AG04449 (cell line): Measurements from ENCODE around the gene NR2C2.
"Not testable (repeated sequence)": the region's sequence is repeated elsewhere in the genome, so short reads cannot be mapped to it uniquely, and the experiment has no call there.

Source experiments
- CTCF ChIA-PET: fragments of 350-600 bp; formaldehyde crosslinking; extraction: SDS; loops from one replicate; lab custom pipeline; 2021; ENCODE audit warnings: antibody characterized with exemption; lab: Yijun Ruan, JAX
- POLR2A ChIA-PET: fragments of 400-600, 350-600 bp; formaldehyde crosslinking; extraction: SDS; loops from one replicate; lab custom pipeline; 2020; ENCODE audit warnings: antibody characterized with exemption, inconsistent platforms; lab: Yijun Ruan, JAX
- DNase-seq: peaks from one replicate; pipeline ENCODE4 v3.0.0-alpha.2; 2010; ENCODE audit warnings: low read depth, low spot score
- H3K4me3 ChIP-seq: 2 replicates; pipeline ENCODE4 v1.5.1; 2011; ENCODE audit warnings: low read depth, mild to moderate bottlenecking, control low read depth, low read length
- TF ChIP-seq, protein P1 (sequence below): IDR thresholded peaks from one replicate; pipeline ENCODE4 v1.5.1; 2011; ENCODE audit warnings: mild to moderate bottlenecking, moderate library complexity, low read length, control low read depth, inconsistent platforms; ENCODE audit not compliant: insufficient read depth; ENCODE audit errors: missing control alignments

NR2C2 gene

GRCh38 chr3:14947100-14947885, at the start of gene NR2C2:
Gene NR2C2 (plus strand): TSS chr3:14947583. CDS start chr3:15003915, 56,332 bp downstream.
- CTCF ChIA-PET = interaction anchor here (0.7 to 1.2 kb wide), 7 partner anchors 14 to 369 kb away, joined by 3 to 7 read pairs (median 3); no protein-coding TSS in a partner anchor
- TF ChIP-seq, protein P1, sequence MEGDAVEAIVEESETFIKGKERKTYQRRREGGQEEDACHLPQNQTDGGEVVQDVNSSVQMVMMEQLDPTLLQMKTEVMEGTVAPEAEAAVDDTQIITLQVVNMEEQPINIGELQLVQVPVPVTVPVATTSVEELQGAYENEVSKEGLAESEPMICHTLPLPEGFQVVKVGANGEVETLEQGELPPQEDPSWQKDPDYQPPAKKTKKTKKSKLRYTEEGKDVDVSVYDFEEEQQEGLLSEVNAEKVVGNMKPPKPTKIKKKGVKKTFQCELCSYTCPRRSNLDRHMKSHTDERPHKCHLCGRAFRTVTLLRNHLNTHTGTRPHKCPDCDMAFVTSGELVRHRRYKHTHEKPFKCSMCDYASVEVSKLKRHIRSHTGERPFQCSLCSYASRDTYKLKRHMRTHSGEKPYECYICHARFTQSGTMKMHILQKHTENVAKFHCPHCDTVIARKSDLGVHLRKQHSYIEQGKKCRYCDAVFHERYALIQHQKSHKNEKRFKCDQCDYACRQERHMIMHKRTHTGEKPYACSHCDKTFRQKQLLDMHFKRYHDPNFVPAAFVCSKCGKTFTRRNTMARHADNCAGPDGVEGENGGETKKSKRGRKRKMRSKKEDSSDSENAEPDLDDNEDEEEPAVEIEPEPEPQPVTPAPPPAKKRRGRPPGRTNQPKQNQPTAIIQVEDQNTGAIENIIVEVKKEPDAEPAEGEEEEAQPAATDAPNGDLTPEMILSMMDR = no peak
- DNase-seq = no peak
- POLR2A ChIA-PET = interaction anchor here (0.9 to 1.2 kb wide), 4 partner anchors 10 to 769 kb away, joined by 3 to 5 read pairs (median 4); partner anchors contain the start of genes LSM3 and XPC
- H3K4me3 ChIP-seq = peak within 1 kb of the TSS; percentile 90

DNA sequence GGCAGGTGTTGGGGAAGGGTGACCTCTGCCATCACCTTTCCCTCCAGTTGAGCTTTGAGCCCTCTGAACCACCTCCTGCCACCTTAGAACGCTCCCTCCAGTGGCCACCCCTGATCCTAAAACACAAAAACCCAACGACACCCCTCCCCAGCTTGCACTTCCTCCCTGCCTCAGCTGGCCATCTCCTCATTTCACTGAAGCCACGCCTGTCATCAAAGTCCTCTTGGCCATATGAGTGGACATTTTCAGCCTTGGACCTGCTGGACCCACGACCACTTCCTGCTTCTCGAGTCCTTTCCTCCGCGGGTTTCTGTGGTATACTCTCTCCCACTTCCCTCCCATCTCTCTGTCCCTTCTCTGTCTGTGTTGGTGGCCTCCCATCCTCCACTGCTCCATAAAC, 48.5 kb upstream of the NR2C2 start:
- no peak overlapping the region for H3K4me3 ChIP-seq
- ChIA-PET CTCF (interaction anchor here (1.7 kb wide), 1 partner anchor 22 kb away, joined by 4 read pairs; no protein-coding TSS in a partner anchor), POLR2A (interaction anchor here (0.7 kb wide), 1 partner anchor 24 kb away, joined by 3 read pairs; no protein-coding TSS in a partner anchor)
- DNase-seq = no peak
- TF ChIP-seq, protein P1 = no peak

DNA sequence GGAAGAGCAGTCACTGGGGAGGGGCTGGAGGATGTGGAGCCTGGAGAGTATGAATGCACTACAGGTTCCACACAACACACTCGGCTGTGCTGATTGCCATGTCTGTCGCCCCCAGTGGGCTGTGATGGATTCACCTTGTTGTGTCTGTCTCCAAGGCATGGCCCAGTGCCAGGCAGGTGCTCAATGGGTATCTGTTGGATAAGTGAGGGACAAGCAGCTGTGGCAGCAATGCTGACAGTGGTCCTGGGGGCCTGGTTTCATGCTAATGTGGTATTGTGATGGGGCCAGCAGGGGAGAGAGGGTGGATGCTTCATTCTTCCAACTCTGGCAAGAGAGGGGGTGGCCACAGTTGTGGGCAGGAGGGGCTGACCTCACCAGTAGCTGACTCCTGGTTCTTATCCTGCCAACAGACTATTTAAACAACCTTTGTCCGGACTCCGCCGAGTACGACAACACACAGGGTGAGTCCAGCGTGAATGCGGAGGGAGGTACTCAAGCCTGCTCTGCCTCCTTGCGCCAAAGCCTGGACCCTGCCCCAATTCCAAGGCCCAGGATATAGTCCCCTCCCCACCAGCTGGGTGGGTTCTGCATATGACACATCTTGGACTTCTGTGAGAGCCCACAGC, 47.3 kb upstream of the NR2C2 start:
- H3K4me3 ChIP-seq = no peak overlapping the region
- TF ChIP-seq, protein P1 = no peak
- ChIA-PET CTCF (interaction anchor here (1.7 kb wide), 1 partner anchor 21 kb away, joined by 4 read pairs; no protein-coding TSS in a partner anchor), POLR2A (no interaction called here)
- no peak for DNase-seq

GRCh38 chr3:14900881-14901873, 46.2 kb upstream of the NR2C2 start:
- POLR2A ChIA-PET = no interaction called here
- CTCF ChIA-PET = interaction anchor here (1.0 kb wide), 1 partner anchor 25 kb away, joined by 4 read pairs; no protein-coding TSS in a partner anchor
- TF ChIP-seq, protein P1 = no peak
- H3K4me3 ChIP-seq = no peak overlapping the region
- no peak for DNase-seq

GRCh38 chr3:14902719-14903118, 44.7 kb upstream of the NR2C2 start:
- TF ChIP-seq, protein P1 = no peak
- no peak for DNase-seq
- ChIA-PET CTCF (no interaction called here), POLR2A (no interaction called here)
- H3K4me3 ChIP-seq = no peak overlapping the region

GRCh38 chr3:14903501-14903900, 43.9 kb upstream of the NR2C2 start:
- H3K4me3 ChIP-seq, DNase-seq, POLR2A ChIA-PET: not testable (repeated sequence)
- CTCF ChIA-PET = interaction anchor here (1.4 kb wide), 1 partner anchor 18 kb away, joined by 3 read pairs; no protein-coding TSS in a partner anchor
